ENCODE data around the gene CNTN2.

The CNTN2 gene, protein sequence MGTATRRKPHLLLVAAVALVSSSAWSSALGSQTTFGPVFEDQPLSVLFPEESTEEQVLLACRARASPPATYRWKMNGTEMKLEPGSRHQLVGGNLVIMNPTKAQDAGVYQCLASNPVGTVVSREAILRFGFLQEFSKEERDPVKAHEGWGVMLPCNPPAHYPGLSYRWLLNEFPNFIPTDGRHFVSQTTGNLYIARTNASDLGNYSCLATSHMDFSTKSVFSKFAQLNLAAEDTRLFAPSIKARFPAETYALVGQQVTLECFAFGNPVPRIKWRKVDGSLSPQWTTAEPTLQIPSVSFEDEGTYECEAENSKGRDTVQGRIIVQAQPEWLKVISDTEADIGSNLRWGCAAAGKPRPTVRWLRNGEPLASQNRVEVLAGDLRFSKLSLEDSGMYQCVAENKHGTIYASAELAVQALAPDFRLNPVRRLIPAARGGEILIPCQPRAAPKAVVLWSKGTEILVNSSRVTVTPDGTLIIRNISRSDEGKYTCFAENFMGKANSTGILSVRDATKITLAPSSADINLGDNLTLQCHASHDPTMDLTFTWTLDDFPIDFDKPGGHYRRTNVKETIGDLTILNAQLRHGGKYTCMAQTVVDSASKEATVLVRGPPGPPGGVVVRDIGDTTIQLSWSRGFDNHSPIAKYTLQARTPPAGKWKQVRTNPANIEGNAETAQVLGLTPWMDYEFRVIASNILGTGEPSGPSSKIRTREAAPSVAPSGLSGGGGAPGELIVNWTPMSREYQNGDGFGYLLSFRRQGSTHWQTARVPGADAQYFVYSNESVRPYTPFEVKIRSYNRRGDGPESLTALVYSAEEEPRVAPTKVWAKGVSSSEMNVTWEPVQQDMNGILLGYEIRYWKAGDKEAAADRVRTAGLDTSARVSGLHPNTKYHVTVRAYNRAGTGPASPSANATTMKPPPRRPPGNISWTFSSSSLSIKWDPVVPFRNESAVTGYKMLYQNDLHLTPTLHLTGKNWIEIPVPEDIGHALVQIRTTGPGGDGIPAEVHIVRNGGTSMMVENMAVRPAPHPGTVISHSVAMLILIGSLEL

DNA sequence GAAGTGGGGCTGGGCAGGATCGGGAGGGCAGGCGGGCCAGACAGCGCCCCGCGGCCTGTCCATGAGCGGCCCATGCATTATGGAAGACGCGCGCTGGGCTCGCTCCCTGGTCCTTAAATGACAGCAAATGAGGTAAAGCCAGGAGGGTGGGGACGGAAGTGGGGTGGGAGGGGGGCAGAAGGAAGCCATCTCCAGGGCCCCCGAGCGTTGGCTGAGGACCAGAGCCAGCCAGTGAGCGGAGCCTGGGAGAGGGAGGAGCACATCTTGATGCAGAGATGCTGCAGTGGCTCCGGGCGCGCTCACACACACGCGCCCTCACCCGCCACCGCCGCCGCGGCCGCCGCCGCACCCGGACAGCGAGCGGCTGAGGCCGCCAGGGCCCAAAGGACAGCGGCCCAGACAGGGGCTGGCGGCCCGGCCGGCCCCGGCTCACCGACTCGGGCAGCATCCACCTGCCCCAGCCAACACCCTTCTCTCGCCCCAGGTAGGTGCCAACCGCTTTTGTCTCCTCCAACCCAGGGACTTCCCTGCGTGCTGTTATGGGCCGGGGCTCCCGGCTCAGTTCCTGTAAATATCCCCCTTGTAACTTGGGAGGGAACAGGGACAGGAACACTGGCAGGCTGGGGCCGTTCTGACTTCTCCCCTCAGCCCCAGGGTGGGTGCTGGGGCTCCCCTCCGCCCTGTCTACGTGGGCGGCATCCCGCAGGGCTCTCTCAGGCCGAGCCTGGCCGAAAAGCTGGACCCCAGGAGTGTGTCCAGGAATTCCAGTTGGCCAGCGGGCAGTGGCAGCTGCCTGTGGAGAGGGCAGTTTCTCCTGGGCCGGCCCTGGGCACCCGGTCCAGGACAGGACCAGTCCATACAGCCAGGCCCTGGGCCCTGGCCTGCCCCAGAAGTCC is at the start of gene CNTN2:
CNTN2 (plus strand) TSS at position 302 of the 896 bp plus-strand sequence. CDS start 9,974 bp downstream, outside the sequence.
- DNase-seq (ENCODE audit: low spot score) = peak; percentile 33

DNA sequence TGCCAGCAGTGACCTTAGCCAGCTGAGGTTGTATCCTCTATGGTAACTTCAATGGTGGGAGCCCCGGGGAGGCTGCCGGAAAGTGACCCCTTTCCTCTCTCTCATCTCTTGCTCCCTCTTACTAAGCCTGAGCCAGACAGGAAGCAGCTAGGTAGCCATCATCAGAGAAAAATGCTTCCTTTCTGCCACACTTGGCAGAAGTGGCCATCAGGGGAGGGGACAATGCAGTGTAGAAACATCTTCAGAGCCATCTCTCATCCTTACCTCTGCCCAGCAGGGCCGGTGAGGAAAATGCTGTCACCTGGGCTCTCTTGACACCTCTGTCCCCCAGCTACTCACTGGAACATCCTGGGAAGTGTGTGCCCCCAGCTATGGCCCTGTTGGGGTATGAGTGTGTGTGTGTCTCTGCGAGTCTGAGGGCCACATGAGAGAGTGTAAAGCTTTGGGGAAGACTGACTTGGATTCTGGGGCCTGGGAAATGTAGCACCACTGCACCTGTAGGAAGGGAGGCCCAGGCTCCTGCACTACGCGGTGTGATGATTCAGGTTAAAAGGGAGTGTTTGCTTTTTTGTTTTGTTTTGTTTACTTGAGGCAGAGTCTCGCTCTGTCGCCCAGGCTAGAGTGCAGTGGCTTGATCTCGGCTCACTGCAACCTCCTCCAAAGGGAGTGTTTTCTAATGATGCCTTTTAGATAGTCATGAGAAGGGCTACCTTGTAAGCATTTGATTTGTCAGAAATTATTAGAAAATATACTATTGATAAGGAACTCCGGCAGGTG is 48.7 kb upstream of the CNTN2 start:
- DNase-seq (ENCODE audit: low spot score) = peak; percentile 40

DNA sequence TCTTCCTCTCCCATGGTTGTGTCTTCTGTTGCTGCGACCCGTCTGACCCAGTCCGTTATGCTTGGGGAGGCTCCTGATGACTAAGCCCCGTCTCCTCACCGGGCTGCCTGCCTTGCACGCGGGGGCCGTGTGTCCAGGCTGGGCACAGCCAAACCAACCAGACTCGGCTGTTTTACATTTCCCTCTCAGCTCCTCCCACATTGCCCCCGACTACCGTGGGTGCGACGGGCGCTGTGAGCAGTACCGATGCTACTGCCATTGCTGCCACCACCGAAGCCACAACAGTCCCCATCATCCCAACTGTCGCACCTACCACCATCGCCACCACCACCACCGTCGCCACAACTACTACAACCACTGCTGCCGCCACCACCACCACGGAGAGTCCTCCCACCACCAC is 46.0 kb upstream of the CNTN2 start:
- no peak for DNase-seq (ENCODE audit: low spot score)

DNA sequence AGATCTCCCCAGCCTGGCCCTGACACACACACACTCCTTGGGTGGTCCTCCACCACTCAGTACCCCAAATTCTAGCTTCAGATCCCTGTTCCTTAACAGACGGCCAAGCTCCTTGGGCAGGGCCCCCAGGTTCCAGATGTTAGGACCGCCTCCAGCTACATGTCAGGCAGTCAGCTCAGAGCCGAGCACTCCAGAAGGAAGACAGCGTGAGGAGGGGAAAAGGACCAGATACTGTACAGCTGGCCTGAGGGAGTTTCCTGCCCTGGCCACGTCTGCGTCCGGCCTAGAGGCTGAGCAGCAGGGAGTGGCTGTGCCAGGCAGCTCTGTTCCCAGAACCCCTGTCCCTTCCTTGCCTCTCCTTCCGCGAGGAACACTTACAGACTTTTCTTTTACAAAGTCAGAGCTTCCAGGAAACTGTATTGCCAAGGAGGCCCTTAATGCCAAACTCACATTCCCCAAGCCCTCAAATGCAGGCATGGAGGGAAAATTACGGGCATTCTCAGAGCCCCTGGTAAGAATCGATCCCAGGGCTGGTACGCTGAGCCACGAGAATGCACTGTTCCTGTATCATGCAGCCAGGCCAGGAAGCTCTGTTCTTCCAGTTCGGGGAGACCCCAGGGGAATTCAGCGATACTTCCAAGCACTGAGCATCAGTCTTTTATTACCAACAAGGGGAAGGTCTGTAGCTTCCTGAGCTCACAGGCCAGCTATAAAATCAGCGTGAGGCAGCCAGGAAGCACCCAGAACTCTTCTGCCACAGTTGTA is 45.2 kb upstream of the CNTN2 start:
- DNase-seq (ENCODE audit: low spot score) = no peak

DNA sequence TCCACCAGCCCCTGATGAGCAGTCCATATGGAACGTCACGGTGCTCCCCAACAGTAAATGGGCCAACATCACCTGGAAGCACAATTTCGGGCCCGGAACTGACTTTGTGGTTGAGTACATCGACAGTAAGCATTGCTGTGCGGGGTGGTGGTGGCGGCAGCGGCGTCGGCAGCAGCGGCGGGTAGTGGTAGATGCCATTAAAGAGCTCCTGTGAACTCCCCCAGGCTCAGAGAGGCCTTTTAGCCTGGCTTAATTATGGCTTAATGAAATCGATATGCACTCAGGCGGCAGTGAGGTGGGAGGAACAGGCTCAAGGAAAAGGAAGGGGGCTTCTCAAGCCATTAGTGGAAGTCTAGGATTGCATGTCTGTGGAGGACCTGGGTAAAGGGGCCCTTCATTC is 41.9 kb upstream of the CNTN2 start:
- no peak for DNase-seq (ENCODE audit: low spot score)

DNA sequence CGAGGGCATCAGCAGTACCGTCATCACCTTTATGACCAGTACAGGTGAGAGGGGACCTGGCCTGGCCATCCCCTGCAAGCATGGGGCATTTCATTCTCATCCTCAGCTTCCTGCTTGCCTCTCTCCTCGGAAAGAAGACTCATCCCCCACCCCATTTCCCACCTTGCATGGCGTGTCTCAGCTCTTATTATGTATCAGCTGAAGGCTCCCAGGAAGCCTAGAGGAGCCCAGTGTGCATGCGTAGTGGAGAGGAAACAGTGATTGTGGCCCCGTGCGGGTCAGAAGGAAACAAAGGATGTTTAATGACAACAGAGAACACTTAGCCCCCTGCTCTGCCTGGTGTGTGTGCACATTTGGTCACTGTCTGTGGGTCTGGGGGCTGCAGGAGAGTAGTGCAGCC is 40.3 kb upstream of the CNTN2 start:
- no peak for DNase-seq (ENCODE audit: low spot score)

DNA sequence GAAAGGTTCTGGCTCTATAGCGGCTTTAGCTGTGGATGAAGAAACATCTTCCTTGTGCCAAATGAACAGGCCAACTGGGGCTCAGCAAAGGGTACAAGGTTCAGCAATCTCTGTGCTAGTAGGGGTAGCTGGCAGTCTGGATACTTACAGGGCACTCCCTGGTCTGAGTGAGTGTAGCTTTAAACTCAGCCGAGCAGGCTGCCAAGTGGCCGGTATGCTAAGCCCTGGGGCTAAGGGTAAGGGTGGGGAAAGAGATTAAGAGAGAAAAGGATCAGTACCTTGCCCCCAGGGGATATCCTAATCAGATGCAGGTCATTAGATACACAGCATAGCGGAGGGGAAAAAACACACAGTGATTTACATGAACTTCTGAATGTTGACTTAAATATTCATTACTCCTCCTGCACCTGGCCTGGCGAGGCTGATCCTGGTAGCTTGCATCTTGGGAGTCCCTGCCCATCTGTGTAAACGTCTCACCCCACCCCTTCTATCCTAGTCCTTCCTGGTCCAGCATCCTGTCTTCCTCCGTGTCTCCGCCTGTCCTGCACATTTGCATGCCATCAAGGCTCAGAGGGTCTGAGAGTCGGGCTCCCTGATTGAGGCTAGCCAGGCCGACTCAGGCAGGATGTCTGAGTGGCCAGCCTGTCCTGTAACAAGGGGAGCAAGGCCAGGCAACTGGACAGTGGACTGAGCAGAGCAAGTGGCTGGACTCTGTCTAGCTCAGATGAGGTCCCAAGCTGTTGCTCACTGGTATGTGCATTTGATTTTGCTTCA is 39.5 kb upstream of the CNTN2 start:
- DNase-seq (ENCODE audit: low spot score) = no peak

DNA sequence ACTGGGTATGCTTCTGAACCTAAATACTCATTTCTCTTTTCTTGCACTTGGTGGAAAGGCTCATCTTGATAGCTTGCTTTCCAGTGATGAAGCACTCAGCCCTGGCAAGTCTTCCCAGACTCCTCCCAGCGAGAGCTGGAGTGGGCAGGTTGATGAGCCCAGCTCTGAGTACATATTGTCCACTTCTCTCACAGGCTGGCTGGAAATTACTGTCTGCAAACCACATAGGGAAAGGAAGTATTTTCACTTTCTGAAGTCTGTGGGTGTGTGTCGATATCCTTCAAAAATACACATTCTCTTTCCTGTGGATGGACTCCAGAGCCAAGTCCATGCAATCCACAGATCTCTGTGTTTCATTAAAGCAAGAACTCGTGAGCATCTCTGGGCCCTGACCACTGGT is 38.7 kb upstream of the CNTN2 start:
- no peak for DNase-seq (ENCODE audit: low spot score)

DNA sequence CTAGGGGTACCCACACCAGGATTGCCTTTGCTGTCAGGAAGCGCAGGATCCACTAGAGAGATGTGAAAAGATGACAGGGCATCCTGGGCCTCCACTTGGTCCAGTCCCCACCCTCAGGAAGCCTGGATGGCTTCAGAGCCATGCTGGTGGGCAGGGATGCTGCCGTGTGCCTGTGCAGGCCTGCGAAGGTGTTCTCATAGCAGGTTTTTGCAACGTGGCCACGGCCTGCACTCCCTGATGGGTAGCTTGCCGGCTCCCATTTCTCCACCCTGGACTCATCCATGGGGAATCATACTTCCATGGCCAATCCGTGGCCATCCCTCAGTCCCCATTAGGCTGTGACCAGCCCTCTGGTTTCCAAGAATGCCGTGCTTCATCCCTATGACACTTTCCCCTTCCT is 34.1 kb upstream of the CNTN2 start:
- DNase-seq (ENCODE audit: low spot score) = no peak

DNA sequence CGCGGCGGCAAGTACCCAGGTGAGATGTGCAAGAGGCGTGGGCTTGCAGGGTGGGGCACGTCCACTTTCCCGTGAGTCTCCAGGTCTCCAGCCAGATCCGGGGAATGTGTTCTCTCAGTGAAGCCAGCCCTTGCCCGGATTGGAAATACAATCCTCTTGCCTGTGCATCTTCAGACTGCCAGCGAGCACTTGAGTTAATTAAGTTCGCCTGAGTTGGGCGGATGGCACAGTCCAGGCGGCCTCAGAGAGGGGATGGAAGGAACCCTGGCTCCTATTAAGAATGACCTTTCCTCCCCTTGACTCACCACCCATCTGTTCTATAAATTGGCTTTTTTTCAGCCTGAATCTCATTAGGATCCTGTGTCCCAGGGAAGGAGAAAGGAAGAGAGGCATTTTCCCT is 33.3 kb upstream of the CNTN2 start:
- no peak for DNase-seq (ENCODE audit: low spot score)

DNA sequence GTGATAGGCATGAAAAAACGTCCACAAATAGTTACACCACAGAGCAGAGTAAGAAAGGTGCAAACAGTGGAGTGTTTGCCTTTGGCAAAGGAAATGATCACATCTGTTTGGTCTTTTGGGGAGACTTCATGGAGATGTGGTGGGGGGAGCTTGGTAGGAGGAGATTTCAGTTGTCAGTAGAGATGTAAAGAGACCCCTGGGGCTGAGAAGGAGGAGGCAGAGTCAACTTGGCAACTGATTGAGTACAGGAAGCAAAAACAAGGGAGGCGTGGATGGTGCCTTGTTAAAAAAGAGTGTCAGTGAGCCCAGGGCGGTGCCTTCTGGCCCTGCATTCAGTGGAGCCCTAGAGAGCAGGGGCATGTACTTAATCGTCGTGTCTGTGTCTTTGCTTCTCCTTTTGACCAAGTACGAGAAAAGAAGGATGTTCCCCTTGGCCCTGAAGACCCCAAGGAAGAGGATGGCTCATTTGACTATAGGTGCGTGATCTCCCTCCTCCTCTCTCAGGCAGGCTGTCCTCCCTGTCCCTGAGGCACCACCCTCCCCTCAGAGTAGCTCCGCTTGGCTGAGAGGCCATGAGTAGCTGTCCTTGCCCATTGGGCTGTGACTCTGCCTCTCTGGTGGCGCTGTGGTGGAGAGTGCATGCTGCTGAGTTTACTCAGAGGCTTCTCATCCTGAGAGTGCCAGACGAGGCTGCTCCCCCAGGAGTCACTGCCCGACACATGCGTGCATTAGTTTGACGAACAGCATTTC is 30.4 kb upstream of the CNTN2 start:
- no peak for DNase-seq (ENCODE audit: low spot score)

DNA sequence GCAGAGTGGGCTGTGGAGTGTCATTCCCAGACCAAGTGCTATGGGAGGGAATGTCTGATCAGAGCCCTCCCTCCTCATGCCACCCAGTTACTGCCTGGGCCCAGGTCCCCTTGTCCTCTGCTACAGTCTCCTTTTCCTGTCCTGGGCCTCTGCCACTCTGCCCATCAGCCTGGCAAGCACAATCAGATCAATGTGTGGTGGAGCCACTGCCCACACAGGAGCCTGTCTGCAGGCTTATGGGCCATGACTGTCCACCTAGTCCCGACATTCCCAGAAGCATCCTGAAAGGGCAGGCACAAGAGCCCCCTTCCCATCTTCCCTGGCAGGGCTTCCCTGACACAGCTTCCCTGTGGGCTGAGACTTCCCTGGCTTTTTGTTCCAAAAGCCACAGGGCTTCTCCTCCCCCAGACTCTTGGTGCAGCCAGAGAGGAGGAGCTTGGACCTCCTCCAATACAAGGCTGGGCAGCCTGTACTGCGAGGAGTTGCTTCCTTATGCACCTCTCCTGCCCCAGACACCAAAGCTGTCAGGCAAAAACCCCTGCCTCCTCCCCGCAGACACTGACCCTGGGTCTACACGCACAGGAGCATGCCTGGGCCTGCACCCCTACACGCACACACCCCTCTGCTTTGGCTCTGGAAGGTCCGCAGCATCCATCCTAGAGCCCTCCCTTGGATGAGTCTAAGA is 29.2 kb upstream of the CNTN2 start:
- DNase-seq (ENCODE audit: low spot score) = peak; percentile 62

DNA sequence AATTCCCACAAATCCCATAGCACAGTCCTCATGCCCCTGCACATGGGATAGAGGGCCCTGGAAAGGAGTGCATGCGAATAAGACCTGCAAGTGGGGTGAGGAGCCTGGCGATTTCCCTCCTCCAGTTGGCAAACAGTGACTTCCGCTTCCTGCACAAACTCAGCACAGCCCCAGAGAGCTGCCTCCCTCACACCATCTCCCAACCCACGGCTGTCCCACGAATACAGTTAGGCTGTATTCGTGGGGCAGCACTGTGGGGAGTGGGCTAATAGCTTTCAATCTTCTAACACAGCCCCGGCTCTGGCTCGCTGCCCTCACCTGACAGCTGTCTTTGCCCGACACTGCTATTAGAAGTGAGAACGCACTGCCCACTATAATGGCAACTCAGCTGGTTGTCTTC is 28.2 kb upstream of the CNTN2 start:
- no peak for DNase-seq (ENCODE audit: low spot score)

DNA sequence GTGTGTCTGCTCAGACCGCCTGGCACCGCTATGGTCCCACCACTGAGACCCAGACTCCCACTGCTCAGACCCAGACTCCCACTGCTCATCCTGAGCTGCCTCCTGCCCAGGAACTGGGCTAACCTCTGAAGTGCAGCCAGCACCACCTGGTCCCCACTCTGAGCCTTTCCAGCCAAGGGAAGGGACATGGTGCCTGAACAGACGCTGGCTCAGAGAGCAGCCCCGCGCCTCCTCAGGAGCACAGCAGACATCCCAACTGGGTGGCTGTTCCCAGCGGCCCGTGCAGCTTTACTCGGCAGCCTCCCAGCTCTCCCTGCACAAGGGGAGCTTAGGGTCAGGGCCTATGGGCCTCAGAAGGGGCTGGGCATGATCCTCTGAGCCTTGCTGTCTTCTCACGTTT is 27.8 kb upstream of the CNTN2 start:
- no peak for DNase-seq (ENCODE audit: low spot score)

DNA sequence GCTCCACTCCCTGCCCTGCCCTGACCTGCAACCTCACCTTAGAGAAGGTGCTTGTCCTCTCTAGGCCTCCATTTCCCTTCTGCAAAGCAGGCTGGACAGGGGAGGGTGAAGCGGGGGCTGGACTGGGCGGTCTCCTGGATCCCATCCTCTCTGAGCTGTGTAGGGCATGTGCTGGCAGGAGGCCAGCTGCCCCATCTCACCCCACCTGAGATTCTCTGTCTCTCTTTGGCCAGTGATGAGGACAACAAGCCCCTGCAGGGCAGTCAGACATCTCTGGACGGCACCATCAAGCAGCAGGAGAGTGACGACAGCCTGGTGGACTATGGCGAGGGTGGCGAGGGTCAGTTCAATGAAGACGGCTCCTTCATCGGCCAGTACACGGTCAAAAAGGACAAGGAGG is 26.9 kb upstream of the CNTN2 start:
- no peak for DNase-seq (ENCODE audit: low spot score)

DNA sequence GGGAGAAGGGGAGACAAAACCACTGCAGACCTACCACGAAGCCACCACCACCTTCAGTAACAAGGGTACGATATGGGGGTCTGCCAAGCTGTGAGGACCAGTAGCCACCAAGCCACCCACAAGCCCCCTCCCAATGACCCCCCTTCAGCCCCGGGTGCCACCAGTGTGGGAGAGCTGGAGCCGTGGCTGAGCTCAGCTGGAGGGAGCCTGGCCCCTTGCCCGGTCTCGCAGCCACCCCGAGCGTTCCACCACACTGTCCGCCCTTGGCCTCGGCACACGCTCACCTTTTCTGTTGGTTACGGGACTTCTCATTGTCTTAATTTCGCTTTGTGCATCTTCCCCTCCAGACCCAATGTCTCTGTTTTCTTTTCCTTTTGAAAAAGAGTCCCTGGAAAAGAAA is 26.4 kb upstream of the CNTN2 start:
- DNase-seq (ENCODE audit: low spot score) = no peak

DNA sequence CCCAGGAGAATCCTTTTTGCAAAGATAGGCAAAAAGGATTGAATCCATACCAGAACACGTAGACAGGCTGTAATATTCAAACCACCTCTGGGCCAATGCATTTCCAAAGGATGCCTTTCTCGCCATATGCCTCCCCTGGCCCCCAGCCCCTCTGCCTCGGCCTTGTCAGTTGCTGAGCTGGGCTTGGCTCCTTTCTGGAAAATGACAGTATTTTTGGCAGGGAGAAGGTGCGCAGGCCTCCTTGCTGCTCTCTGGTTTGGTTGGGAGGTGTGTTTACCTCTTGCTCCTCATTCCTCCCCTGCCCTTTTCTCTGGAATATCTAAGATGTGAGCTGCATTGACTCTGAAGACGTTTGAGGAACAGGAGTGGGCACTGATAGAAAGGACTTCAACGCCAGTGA is 26.0 kb upstream of the CNTN2 start:
- no peak for DNase-seq (ENCODE audit: low spot score)

DNA sequence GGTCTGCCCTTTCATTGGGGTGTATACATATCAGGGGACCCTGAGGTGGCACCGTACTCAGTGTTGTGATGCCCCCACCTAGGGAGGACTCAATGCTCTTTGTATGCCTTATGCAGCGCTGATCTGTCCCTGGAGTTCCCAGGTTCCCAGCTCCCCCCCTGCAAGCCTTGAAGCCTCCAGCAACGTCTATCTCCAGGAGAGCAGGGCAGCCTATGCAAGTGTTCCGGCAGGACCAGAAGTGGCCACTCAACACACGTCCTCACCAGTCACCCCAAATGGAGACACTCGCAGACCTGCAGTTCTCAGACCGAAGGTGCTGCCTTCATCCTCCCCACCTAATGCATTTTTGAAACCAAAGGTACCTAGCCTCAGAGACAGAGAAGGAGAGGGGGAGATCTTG is 25.2 kb upstream of the CNTN2 start:
- no peak for DNase-seq (ENCODE audit: low spot score)
